SU-DHL-6 (cell line): ENCODE data around the gene CA12.

Experiments used
- H2AFZ ChIP-seq: fragments of 200-600 bp; sonication (generic); 2 replicates; pipeline ENCODE4 v1.6.1; 2014; ENCODE audit warnings: low read depth, mild to moderate bottlenecking, moderate library complexity, mixed read lengths, antibody characterized with exemption, low read length; ENCODE audit not compliant: severe bottlenecking
- H3F3A ChIP-seq: fragments of 200-600 bp; shearing (Covaris generic); 2 replicates; pipeline ENCODE4 v1.6.0; 2016; ENCODE audit warnings: antibody characterized with exemption, mild to moderate bottlenecking; ENCODE audit not compliant: insufficient read depth
- H3K27ac ChIP-seq: fragments of 200-600 bp; sonication (generic); 2 replicates; pipeline ENCODE4 v1.5.1; 2016; ENCODE audit warnings: low read depth, mild to moderate bottlenecking, low read length, moderate library complexity, mixed read lengths
- H3K27me3 ChIP-seq: fragments of 200-600 bp; sonication (generic), shearing (Covaris generic); 2 replicates; pipeline ENCODE4 v1.6.0; 2014; ENCODE audit warnings: mild to moderate bottlenecking, low read length
- H3K36me3 ChIP-seq: fragments of 200-600 bp; sonication (generic); 2 replicates; pipeline ENCODE4 v1.6.1; 2014; ENCODE audit warnings: mild to moderate bottlenecking, low read length, mixed read lengths
- H3K4me2 ChIP-seq: fragments of 300-600, 200-600 bp; shearing (Covaris generic), sonication (generic); 2 replicates; pipeline ENCODE4 v1.6.0; 2014; ENCODE audit warnings: low read length, low read depth, mild to moderate bottlenecking; ENCODE audit not compliant: poor library complexity, severe bottlenecking
- H3K4me3 ChIP-seq: fragments of 200-600 bp; sonication (generic); 2 replicates; pipeline ENCODE4 v1.5.1; 2014; ENCODE audit warnings: antibody characterized with exemption, low read length, mild to moderate bottlenecking, mixed read lengths; ENCODE audit not compliant: insufficient read depth, poor library complexity, severe bottlenecking
- H3K79me2 ChIP-seq: fragments of 200-600 bp; sonication (generic); 2 replicates; pipeline ENCODE4 v1.6.1; 2014; ENCODE audit warnings: mild to moderate bottlenecking, low read length, moderate library complexity; ENCODE audit not compliant: insufficient read depth
- H3K9ac ChIP-seq: fragments of 200-600 bp; sonication (generic); 2 replicates; pipeline ENCODE4 v1.7.0; 2014; ENCODE audit warnings: mild to moderate bottlenecking, low read length
- H3K9me2 ChIP-seq: fragments of 200-600 bp; sonication (generic); replicated peaks from 2 replicates; pipeline ENCODE4 v1.6.1; 2014; ENCODE audit warnings: low read length; ENCODE audit not compliant: insufficient read depth
- H3K9me3 ChIP-seq: fragments of 200-600 bp; sonication (generic); 2 replicates; pipeline ENCODE4 v1.6.1; 2014; ENCODE audit warnings: low read length, mixed read lengths; ENCODE audit not compliant: insufficient read depth
- H4K20me1 ChIP-seq: fragments of 200-600 bp; sonication (generic); 2 replicates; pipeline ENCODE4 v1.6.1; 2014; ENCODE audit warnings: low read depth, mild to moderate bottlenecking, antibody characterized with exemption, low read length, moderate library complexity, mixed read lengths
- EZH2phosphoT487 ChIP-seq: fragments of 200-600 bp; sonication (generic), shearing (Covaris generic); conservative IDR thresholded peaks from 2 replicates; pipeline ENCODE4 v1.6.1; 2018; ENCODE audit warnings: mild to moderate bottlenecking, antibody characterized with exemption, low read length, moderate library complexity, mixed read lengths
- TF ChIP-seq, protein P1 (sequence below): fragments of 200-600 bp; sonication (generic); IDR thresholded peaks from one replicate; pipeline ENCODE4 v1.5.1; 2017; ENCODE audit warnings: antibody characterized with exemption, mild to moderate bottlenecking, low read length, moderate library complexity; ENCODE audit not compliant: insufficient read depth, poor library complexity, severe bottlenecking

The CA12 gene

GRCh38 chr15:63389902-63390670 is 8.4 kb upstream of the CA12 start:
- H3K27ac ChIP-seq: no peak overlapping the region
- no peaks in the 10 kb centered on the region for H3F3A ChIP-seq
- no peaks in the 10 kb centered on the region for H3K9me3 ChIP-seq
- no peaks in the 10 kb centered on the region for H3K9me2 ChIP-seq
- no peak overlapping the region for H3K4me2 ChIP-seq
- H3K27me3 ChIP-seq: no peaks in the 10 kb centered on the region
- H3K79me2 ChIP-seq: no peaks in the 10 kb centered on the region
- H3K9ac ChIP-seq: no peak overlapping the region
- TF ChIP-seq, protein P1, sequence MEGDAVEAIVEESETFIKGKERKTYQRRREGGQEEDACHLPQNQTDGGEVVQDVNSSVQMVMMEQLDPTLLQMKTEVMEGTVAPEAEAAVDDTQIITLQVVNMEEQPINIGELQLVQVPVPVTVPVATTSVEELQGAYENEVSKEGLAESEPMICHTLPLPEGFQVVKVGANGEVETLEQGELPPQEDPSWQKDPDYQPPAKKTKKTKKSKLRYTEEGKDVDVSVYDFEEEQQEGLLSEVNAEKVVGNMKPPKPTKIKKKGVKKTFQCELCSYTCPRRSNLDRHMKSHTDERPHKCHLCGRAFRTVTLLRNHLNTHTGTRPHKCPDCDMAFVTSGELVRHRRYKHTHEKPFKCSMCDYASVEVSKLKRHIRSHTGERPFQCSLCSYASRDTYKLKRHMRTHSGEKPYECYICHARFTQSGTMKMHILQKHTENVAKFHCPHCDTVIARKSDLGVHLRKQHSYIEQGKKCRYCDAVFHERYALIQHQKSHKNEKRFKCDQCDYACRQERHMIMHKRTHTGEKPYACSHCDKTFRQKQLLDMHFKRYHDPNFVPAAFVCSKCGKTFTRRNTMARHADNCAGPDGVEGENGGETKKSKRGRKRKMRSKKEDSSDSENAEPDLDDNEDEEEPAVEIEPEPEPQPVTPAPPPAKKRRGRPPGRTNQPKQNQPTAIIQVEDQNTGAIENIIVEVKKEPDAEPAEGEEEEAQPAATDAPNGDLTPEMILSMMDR: no peak
- no peak for TF ChIP-seq EZH2phosphoT487
- no peaks in the 10 kb centered on the region for H4K20me1 ChIP-seq
- no peak overlapping the region for H3K4me3 ChIP-seq
- H2AFZ ChIP-seq: no peak overlapping the region
- H3K36me3 ChIP-seq: no peaks in the 10 kb centered on the region

DNA sequence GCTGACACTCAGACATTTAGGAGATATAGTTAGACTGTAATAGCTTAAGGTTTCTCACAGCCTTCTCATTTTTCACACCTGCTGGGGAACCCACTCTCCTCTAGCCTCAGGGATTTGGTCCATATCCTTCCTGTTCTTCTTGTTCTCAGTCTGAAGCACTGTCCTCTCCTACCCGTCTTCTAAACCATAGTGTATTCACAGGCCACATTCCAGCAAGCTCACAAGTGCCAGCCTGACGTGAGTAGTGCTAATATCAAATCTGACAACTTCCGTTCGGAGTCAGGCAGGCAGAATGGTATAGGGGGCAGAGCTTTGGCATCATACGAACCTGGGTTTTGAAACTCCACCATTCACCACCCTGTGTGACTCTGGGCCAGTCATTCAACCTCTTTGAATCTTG is 6.9 kb upstream of the CA12 start:
- Histone ChIP-seq H3K9me3 (no peaks in the 10 kb centered on the region), H3K9ac (no peak overlapping the region), H3K4me3 (no peak overlapping the region), H3K27ac (no peak overlapping the region), H3K4me2 (no peak overlapping the region), H4K20me1 (no peaks in the 10 kb centered on the region), H3F3A (no peaks in the 10 kb centered on the region), H3K36me3 (no peaks in the 10 kb centered on the region), H3K79me2 (no peaks in the 10 kb centered on the region), H2AFZ (no peak overlapping the region), H3K27me3 (no peaks in the 10 kb centered on the region), H3K9me2 (no peaks in the 10 kb centered on the region)
- TF ChIP-seq EZH2phosphoT487: no peak
- TF ChIP-seq, protein P1: no peak

DNA sequence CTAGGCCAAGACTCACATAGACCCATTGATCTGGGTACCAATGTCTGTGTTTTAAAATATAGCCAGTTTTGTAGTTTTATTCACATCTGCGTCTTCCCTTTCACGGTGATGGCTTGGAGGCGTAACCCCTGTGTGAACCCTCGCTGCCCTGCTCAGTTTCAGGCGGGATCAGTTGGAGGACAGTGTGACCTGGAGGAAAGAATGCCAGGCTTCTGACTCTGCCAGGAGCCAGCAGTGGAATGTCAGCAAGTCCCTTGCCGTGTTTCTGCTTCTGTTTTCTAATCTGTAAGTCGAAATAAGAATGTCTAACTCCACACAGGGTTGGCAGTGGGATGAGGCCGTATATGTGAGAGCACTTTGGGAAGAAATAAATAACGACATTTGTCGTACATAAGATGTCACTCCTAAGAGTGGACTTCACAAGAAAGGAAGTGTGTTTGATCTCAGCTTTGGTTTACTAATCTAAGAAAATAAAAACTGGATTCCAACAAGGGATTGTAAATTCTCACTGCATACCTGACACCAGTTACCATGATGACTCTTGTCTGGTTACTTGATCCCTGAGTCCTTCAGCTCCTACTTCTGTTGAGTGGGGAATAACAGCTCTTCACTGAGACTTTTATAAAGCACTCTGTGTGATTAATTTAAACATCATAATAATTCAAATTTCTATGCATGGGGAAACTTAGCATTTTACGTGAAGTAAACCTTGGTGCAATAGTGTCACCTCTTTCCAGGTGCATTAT is 6.3 kb upstream of the CA12 start:
- no peak for TF ChIP-seq EZH2phosphoT487
- TF ChIP-seq, protein P1: no peak
- H3K36me3 ChIP-seq: no peaks in the 10 kb centered on the region
- no peaks in the 10 kb centered on the region for H3K79me2 ChIP-seq
- no peak overlapping the region for H3K4me2 ChIP-seq
- no peaks in the 10 kb centered on the region for H3F3A ChIP-seq
- no peaks in the 10 kb centered on the region for H3K27me3 ChIP-seq
- no peak overlapping the region for H3K4me3 ChIP-seq
- H3K27ac ChIP-seq: no peak overlapping the region
- H3K9me2 ChIP-seq: no peaks in the 10 kb centered on the region
- no peak overlapping the region for H2AFZ ChIP-seq
- no peaks in the 10 kb centered on the region for H3K9me3 ChIP-seq
- H4K20me1 ChIP-seq: no peaks in the 10 kb centered on the region
- no peak overlapping the region for H3K9ac ChIP-seq
